NCI-H1930 (cell line): ENCODE measurements around the gene TMC6.
"Not testable (repeated sequence)": the region's sequence is repeated elsewhere in the genome, so short reads cannot be mapped to it uniquely, and the experiment has no call there.

Experiments
- DNase-seq, 2 experiments: peaks; one replicate each; lab custom pipeline; 2025; lab: John Stamatoyannopoulos, UW

The TMC6 gene, protein sequence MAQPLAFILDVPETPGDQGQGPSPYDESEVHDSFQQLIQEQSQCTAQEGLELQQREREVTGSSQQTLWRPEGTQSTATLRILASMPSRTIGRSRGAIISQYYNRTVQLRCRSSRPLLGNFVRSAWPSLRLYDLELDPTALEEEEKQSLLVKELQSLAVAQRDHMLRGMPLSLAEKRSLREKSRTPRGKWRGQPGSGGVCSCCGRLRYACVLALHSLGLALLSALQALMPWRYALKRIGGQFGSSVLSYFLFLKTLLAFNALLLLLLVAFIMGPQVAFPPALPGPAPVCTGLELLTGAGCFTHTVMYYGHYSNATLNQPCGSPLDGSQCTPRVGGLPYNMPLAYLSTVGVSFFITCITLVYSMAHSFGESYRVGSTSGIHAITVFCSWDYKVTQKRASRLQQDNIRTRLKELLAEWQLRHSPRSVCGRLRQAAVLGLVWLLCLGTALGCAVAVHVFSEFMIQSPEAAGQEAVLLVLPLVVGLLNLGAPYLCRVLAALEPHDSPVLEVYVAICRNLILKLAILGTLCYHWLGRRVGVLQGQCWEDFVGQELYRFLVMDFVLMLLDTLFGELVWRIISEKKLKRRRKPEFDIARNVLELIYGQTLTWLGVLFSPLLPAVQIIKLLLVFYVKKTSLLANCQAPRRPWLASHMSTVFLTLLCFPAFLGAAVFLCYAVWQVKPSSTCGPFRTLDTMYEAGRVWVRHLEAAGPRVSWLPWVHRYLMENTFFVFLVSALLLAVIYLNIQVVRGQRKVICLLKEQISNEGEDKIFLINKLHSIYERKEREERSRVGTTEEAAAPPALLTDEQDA

DNA sequence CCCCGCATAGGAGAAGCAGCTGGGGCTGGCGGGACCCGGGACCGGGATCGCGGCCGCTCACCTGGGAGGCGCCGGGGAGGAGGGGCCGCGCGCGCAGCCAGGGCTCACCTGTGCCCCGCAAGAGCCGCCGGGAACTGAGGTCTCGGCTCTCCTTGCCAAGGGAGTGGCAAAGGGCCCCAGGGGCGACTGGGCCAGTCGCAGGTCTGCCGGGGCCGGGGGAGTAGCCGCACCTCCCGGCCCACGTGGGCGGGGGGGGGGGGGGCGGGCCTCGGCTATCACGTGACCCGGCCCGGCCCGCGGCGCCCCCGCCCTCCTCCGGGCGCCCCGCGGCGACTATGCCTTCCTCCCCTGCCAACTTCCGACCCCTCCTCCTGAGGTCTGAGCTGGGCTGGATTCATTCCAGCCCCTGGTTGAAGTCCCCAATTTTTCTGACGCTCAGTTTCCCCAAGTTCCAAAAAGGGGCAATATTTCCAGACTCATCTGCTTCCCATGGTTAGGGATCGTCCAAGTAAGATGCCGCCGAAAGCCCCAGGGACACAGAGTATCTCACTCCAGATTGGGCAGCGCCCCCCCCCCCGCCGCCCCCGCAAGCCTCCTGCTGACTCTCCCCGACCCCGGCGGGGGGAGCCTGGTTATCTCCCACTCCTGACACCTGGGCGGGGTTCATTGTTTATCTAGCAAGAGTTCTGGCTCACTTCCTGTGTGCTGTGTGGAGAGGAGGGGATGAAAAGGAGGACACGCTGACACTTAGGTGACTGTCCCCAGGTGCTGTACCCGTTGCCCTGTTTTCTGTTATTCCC is at the start of gene TMC6:
Gene TMC6, minus strand, starts transcription at position 205 of the 800 bp plus-strand sequence. CDS start 1,923 bp downstream, outside the sequence.
- peak in 1 of 2 experiments; percentile 46 for DNase-seq

DNA sequence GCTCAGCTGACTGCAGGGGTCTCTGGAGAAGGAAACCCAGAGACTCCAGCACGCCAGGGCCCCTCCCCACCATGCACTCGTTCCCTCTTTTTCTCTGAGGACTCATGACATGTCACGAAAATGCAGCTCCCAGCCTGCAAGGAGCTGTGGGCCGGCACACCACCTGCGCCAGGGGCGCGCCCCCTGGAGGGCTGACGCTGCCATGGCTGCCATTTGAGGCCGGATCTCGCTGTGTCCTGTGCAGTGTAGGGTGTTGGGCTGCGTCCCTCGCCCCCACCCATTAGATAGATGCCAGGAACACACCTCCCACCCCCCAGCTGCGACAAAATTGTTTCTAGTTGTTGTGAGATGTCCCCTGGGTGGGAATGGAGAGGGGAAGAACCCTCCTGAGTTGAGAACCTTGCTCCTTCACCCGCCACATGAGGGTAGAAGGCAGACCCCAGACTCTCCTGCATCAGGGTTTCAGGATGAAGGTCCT is 48.0 kb upstream of the TMC6 start:
- DNase-seq = peak; percentile 37 to 60

DNA sequence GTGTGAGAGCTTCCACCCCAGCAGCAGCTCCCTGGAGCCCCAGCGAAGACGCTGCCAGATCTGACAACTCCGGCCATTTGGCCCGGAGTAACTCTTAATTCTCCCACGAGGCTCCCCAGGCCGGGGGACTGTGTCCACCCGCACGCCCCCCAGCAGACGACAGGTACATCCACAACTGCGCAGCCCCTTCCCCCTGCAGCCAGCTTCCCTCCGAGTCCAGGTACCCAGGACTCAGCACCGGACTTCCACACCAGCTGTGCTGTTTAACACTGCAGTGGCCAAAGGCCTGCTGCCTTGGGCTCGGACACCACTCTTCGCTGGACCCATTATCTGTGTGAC is 47.1 kb upstream of the TMC6 start:
- DNase-seq = no peak

DNA sequence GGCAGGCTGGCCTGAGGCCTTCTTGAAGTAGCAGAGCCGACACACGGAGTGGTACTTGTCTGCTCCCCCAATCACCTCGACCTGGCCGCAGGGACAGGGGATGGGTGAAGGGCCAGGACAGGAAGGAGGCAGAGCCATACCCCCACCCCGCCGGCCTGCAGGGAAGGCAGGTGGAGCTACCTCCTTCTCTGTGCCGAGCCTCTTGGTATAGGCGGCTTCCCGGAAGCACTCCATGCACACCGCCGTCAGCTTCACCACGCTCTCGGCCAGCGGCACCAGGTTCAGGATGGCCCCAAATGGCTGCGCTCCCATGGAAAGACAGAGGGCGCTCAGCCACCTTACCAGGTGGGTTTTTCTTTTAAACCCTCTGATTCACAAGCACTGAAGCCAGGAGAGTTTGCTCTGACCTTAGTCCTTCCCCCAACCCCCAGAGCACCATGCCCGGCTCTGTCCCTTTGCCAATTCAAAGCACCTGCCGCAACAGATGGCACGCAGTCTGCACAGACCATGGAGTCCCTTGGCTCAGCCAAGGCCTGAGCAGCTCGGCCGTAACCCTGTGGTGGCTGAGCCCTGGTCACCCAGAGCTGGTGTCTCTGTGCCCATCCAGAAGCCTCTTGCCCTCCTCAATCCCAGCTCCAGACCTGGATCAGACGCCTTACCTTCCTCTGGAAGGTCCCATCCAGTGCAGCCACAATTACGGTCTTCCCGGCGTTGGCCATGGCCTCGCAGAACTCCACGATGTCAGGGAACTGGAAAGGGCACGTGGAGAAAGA is 46.5 kb upstream of the TMC6 start:
- DNase-seq = no peak

DNA sequence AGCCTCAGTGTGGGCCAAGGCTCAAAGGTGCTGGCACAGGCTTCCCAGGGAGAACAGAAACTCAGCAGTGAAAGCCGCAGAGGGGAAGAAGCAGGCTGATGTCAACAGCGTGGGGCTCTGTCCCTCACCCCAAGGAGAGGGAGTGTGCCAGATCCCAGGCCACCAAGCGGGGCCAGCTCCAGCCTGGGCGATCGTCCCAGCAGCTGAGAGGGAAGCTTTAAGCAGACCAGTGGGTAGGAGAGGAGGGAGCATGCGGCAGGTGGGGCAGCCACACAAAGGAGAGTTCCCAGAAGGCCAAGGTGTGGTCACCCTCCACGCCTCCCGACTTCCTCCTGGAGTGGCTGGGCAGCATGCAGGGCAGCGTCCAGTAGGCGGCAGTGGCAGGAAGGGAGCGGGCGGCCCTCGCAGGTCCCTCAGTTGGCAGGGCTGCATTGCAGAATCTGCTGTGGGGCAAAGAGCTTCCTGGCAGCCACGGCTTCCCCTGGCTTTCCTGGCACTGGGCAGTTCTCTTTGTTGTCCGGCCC is 45.9 kb upstream of the TMC6 start:
- no peak for DNase-seq

DNA sequence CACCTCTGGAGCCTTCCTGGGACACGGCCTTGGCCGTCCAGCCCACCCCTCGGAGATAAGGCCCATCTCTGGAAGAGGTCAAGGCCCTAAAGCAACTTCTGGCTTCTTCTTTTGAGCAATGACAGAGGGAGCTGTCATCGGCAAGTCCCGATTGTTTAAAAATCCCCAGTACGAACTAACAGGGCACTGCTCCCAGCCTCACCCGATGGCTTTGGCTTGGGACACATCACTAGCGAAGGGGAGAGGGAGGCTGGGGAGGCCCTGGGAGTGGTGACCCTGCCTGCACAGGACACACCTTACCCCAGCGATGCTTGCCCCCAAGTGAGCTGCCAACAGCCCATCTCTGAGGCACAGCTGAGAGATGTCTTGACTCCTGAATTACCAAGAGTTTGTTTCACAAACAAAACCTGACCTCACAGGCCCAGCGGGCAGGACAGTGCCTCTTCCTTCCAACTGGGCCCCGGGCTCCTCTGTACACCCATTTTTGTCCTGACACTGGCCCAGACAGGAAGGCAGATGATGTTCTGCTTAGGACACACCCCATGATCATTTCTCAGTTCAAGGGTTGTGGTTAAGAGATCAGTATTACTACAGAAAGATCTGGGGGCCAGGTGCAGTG is 44.7 kb upstream of the TMC6 start:
- DNase-seq = no peak

DNA sequence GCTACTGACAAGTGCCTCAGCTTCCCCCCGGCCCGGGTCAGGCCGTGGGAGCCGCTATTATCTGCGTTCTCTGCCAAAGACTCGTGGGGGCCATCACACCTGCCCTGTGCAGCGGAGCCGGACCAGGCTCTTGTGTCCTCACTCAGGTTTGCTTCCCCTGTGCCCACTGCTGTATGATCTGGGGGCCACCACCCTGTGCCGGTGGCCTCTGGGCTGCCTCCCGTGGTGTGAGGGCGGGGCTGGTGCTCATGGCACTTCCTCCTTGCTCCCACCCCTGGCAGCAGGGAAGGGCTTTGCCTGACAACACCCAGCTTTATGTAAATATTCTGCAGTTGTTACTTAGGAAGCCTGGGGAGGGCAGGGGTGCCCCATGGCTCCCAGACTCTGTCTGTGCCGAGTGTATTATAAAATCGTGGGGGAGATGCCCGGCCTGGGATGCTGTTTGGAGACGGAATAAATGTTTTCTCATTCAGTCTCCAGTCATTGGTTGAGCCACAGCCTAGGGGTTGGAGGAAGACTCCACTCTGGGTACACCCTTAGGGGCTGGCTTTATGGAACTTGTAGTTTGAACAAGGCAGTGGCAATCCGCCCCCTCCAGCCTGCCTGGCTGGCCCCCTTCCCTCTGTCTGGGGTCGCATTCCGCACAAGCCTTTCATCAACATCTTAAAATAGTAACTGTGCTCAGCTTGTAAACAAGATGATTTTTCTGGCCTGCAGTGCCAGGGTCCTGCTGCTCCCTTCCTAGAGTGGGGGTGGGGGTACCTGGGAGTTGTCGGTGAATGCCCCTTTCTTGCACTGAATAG is 43.9 kb upstream of the TMC6 start:
- DNase-seq = no peak

DNA sequence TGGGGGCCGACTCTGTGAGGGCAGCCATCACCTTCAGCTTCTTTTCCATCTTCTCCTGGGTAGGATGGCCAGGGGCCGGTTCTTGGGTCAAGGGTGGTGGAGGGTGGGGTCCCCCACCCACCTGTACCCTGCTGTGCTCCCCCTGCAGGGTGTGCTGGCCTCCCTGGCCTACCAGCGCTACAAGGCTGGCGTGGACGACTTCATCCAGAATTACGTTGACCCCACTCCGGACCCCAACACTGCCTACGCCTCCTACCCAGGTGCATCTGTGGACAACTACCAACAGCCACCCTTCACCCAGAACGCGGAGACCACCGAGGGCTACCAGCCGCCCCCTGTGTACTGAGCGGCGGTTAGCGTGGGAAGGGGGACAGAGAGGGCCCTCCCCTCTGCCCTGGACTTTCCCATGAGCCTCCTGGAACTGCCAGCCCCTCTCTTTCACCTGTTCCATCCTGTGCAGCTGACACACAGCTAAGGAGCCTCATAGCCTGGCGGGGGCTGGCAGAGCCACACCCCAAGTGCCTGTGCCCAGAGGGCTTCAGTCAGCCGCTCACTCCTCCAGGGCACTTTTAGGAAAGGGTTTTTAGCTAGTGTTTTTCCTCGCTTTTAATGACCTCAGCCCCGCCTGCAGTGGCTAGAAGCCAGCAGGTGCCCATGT is 43.2 kb upstream of the TMC6 start:
- not testable (repeated sequence) for DNase-seq

DNA sequence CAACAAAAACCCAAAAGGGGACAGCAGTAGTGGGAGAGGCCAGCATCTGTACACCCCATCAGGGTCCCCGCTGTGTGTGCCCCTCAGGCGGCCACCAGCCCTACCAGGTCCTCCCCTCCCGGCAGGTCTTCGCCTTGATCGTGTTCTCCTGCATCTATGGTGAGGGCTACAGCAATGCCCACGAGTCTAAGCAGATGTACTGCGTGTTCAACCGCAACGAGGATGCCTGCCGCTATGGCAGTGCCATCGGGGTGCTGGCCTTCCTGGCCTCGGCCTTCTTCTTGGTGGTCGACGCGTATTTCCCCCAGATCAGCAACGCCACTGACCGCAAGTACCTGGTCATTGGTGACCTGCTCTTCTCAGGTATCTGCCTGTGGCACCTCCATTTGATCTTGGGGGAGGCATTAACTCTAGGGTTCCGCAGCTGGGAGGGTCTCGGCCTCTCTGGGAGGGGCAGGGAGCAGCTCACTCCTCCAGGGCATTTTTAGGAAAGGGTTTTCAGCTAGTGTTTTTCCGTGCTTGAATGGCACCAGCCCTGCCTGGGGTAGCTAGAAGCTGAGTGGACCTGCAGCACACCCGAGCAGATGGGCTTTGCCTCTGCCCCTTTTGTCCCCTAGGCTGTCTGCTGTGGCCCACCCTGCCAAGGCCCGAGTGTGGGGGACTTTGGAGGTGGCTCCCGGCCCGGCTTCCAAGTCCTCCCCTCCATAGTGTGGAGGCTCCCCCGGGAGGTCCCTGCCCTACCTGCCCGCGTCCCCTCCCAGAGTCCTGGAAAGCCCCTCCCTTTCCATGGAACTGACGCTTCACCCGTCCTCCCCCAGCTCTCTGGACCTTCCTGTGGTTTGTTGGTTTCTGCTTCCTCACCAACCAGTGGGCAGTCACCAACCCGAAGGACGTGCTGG is 42.4 kb upstream of the TMC6 start:
- no peak for DNase-seq

DNA sequence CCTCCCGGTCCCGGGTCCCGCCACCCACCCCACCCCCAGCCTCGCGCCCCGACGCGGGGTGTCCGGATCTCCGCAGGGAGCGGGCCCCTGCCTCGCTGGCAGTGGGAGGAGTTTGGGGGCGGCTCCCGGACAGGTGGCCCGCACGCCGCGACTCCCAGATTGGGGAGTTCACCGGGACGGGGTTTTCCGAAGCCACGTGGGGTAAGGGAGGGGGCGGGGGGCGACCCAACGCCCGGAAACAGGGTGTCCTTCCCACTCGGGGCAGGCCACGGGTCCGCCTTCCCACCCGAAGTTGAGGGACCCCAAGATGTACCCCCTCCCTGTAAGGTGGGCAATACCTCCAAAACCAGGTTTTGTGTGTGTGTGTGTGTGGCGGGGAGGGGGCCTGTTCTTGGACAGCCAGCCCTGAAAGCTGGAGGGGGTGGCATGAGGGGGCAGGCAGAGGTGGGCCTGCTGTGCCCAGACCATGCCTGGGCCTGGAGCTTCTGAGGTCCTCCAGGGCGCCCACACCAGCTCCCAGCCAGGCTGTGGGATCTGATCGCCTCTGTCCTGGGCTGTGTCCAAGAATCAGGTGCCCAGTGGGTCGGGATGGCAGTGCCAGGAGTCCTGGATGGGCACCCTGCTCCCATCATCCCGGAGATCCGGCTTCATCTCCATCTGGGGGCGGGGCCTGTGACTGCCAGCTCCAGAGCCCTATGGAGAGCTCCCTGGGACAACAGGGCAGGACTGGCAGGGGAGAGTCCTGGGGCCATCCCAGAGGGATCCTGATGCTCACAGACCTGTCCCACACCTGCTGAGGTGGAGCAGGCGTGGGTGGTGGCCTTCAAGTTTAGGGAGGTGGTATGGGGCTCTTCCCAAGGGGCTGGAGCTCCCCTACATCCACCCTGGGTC is 40.6 kb upstream of the TMC6 start:
- DNase-seq = peak in 1 of 2 experiments; percentile 14

DNA sequence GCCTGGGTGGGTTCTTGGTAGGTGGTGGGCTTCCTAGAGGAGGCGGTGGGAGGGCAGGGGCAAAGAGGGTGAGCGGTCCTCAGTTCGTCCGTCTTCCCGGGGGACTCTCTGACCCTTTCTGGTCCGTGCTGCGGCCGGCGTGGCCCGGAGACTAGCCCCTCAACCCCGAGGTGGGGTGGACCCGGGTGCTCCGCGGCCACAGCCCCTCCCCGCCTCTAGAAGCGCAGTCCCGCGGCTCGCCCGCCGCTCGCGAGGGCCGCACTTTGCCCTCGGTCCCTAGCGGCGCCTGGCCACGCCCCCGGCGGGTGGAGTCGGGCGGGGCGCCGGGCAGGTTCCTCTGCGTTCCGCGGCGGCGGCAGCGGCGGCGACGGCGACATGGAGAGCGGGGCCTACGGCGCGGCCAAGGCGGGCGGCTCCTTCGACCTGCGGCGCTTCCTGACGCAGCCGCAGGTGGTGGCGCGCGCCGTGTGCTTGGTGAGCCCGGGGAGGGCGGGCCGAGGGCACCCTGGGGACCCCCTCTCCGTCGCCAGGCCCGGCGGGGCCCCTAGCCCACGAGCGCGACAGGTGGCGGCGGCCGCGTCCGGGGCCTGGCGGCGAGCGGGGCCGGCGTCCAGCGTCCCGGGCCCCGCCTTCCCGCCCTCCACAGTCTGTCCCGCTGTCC is 39.8 kb upstream of the TMC6 start, which contains the start of gene SYNGR2:
Gene SYNGR2, plus strand, starts transcription at position 340 of the 661 bp plus-strand sequence. Its CDS starts 36 bp downstream, at position 376.
- peak; percentile 79 to 88 for DNase-seq

DNA sequence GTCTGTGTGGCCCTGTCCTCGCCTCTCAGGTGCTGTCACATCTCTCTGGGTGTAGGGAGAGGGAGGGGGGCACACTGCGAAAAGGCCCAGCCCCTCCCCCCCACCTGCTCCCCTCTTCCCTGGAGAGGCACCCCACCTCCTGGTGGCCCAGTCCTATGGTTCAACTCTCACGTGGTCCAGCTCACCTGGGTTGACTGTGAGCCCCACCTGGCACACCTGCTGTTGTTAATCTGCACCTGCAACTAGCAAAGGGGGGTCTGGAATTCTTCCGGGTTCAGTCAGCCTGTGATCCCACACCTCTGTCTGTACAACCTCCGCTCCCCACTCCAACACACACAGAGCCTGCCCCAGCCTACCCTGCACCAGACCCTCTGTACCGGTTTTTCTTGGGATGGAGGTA is 37.9 kb upstream of the TMC6 start:
- DNase-seq = no peak

DNA sequence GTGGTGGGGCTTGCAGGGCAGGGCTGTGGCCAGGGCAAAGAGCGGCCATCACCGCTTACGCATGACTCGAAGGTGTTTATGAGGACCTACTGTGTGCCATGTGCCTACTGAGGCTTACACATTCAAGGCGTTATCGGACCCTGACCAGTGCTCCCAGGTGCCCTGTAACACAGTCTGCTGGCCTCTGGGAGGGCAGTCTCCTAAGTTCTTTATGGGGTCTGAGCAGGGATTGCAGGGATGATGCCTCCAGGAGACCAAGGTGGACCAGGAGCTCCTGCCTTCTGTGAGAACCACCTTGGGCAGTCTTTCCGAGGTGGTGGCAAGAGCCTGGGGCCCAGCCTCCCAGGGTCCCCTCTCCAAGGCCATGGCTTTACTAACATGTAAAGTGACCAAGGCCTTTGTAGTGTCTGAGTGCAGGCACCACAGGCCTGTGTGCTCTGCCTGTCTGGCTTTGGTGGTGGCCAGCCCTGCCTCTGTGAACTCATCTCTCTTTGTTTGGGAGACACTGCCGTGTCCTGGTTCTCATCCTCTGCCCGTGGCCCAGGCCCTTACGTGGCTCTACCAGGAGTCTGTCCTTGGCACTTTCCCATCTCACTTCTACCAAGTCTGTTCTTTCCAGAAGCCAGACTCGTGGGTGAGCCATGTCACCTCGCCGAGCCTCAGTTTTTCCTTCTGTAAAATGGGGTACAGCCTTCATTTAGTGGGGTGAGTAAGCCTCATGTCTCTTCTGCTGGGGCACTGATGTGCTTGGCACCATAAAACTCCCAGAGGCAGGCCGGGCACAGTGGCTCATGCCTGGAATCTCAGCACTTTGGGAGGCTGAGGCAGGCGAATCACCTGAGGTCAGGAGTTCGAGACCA is 36.4 kb upstream of the TMC6 start:
- DNase-seq = no peak

DNA sequence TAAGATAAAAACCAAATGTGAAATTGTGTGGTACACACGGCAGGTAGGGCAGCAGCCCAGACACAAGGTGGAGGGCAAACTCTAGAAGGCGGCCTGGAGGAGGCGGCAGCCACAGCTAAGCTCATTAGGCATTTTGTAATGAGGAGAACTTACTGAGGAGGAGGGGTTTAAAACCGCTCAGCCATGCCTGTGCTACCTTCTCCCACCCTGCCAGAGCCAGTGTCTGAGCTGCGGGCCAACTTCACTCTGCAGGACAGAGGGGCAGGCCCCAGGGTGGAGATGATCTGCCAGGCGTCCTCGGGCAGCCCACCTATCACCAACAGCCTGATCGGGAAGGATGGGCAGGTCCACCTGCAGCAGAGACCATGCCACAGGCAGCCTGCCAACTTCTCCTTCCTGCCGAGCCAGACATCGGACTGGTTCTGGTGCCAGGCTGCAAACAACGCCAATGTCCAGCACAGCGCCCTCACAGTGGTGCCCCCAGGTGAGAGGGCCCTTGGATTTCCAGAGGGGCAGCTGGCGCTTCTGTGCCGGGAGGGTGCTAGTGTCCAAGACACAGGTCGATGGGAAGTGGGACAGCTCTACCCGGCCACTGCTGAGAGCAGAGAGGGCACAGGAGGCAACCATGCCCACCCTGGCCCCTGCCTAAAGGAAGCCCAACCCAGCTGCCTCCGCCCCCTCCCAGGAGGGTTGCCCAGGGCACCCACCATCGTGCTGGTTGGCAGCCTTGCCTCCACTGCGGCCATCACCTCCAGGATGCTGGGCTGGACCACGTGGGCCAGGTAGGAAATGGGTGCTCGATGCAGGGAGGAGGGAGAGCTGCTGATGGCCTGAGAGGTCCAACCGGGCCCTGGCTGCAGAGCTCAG is 35.6 kb upstream of the TMC6 start:
- DNase-seq = no peak
